Stomach (tissue), 19 donors: ENCODE results near the gene ZNF69. TPM values are rescaled to one million over a fixed set of nuclear protein-coding genes. Genes with fewer than 3 reads are reported as not detected.
"Not testable (repeated sequence)": the region's sequence is repeated elsewhere in the genome, so short reads cannot be mapped to it uniquely, and the experiment has no call there.

ENCODE experiments used
- DNase-seq, 2 donors: peaks; one replicate each; pipeline versions ENCODE4 v3.0.0 to v3.0.0-alpha.2; 2013 to 2019
- H3K27ac ChIP-seq, 5 donors: fragments of 200-600 bp in 4 of 5; sonication (generic) in 4 of 5; one replicate each; pipeline ENCODE4 v1.5.1; 2013 to 2019; ENCODE audit warnings: mild to moderate bottlenecking in 1 of 5, moderate library complexity in 1 of 5
- H3K27me3 ChIP-seq, 3 donors: fragments of 200-600 bp; sonication (generic); one replicate each; pipeline ENCODE4 v1.5.1; 2017 to 2019; ENCODE audit warnings: mixed run types in 1 of 3
- H3K36me3 ChIP-seq, 4 donors: fragments of 200-600 bp; sonication (generic); 1 replicate in 3 of 4; 2 replicates in 1 of 4; pipeline ENCODE4 v1.5.1; 2016 to 2019
- H3K4me1 ChIP-seq, 4 donors: fragments of 200-600 bp; sonication (generic); one replicate each; pipeline ENCODE4 v1.5.1; 2016 to 2019
- H3K4me3 ChIP-seq, 4 donors: fragments of 200-600 bp; sonication (generic) in 3 of 4; one replicate each; pipeline ENCODE4 v1.5.1; 2016 to 2019; ENCODE audit warnings: mild to moderate bottlenecking in 1 of 4
- H3K9me3 ChIP-seq, 4 donors: fragments of 200-600 bp; sonication (generic); one replicate each; pipeline ENCODE4 v1.5.1; 2016 to 2019
- CTCF ChIP-seq, 7 experiments: fragments of 450-650 bp in 4 of 7; fragments of 200-600 bp in 3 of 7; sonication (generic) in 3 of 7; IDR thresholded peaks; one replicate each; pipeline ENCODE4 v1.5.1; 2016 to 2019; ENCODE audit warnings: antibody characterized with exemption in 7 of 7, control low read depth in 2 of 7, mild to moderate bottlenecking in 1 of 7
- EP300 ChIP-seq: sonication (generic); formaldehyde crosslinking; IDR thresholded peaks from one replicate; pipeline ENCODE4 v1.6.1; 2017; ENCODE audit warnings: antibody characterized with exemption
- POLR2A ChIP-seq, 4 donors: fragments of 450-650 bp; IDR thresholded peaks; one replicate each; pipeline ENCODE4 v1.6.1; 2016; ENCODE audit warnings: antibody characterized with exemption in 4 of 4, control low read depth in 2 of 4, mild to moderate bottlenecking in 1 of 4, moderate library complexity in 1 of 4
- POLR2AphosphoS5 ChIP-seq, 3 donors: sonication (generic); formaldehyde crosslinking; IDR thresholded peaks; one replicate each; pipeline ENCODE4 v1.6.1; 2016; ENCODE audit warnings: antibody characterized with exemption in 3 of 3
- WGBS, 5 donors: extraction: QIAGEN DNeasy Blood & Tissue Kit in 3 of 5; methylation state at CpG; one replicate each; pipeline versions ENCODE4 v1.1.5 to v1.1.7; 2013 to 2018; 5-methylcytosine and 5-hydroxymethylcytosine counted together
- intact Hi-C: fragments of 100-400 bp; cut with DNase I; formaldehyde crosslinking; loops from one replicate; pipeline ENCODE4 v1.15.1; 2023; ENCODE audit warnings: low total_unique reads
- long read RNA-seq, 10 donors: transcript quantifications; one replicate each; lab custom pipeline, GENCODE V29; 2026
- polyA plus RNA-seq, 3 donors: library from polyadenylated mRNA; stranded (reverse); fragments of 200-250 nt; gene quantifications; one replicate each; pipeline ENCODE4 v1.2.3, GENCODE V29; 2013
- total RNA-seq, 5 donors: library from RNA; depleted of rRNA; stranded (reverse); fragments of >200 nt; gene quantifications; one replicate each; pipeline versions ENCODE4 v1.1.0 to v1.2.3, GENCODE V29; 2014 to 2016
- donor health status: healthy with polysubstance abuse.
- donor health status: Bipolar disorder and iron deficiency.
- donor health status: healthy.

The ZNF69 gene
- total RNA-seq, result 10 to 100 TPM; 18.0 to 51.8 (median 21.7) TPM
- 10 to 100 TPM in 1 of 3 donors, 1 to 10 TPM in 2; 5.1 to 11.7 (median 6.0) TPM for polyA plus RNA-seq
- long read RNA-seq, donor 1, result 0 reads
- long read RNA-seq, donor 2, partial matches to known transcripts, result 0 of 1 reads
- long read RNA-seq, donor 2, other reads (novel, unspliced or antisense), result 0 of 1 reads
- long read RNA-seq, donor 3, partial matches to known transcripts, result 0 of 3 reads
- long read RNA-seq, donor 3, other reads (novel, unspliced or antisense), result 0 of 3 reads
- long read RNA-seq, donor 4, result 0 reads
- long read RNA-seq, donor 5, partial matches to known transcripts, result 0 of 2 reads
- long read RNA-seq, donor 5, other reads (novel, unspliced or antisense), result 0 of 2 reads
- long read RNA-seq, donor 6, partial matches to known transcripts, result 0 of 5 reads
- long read RNA-seq, donor 6, other reads (novel, unspliced or antisense), result 0 of 5 reads
- long read RNA-seq, donor 7, result 0 reads
- long read RNA-seq, donor 8, partial matches to known transcripts, result 0 of 2 reads
- long read RNA-seq, donor 8, other reads (novel, unspliced or antisense), result 0 of 2 reads
- long read RNA-seq, donor 9, partial matches to known transcripts, result 0 of 2 reads
- long read RNA-seq, donor 9, other reads (novel, unspliced or antisense), result 0 of 2 reads
- long read RNA-seq, donor 10, result 0 reads

GRCh38 chr19:11887611-11888531, at the start of gene ZNF69:
Gene ZNF69, plus strand, starts transcription at chr19:11887782. Its CDS starts 142 bp downstream, at chr19:11887924.
- TF ChIP-seq POLR2AphosphoS5 (IDR thresholded peaks at IDR 0.05) (peak in 2 of 3 donors; percentile 58 to 73), POLR2A (IDR thresholded peaks at IDR 0.05) (peak in 2 of 4 donors; percentile 21 to 25), EP300 (no peak), CTCF (IDR thresholded peaks at IDR 0.05) (peak in 1 of 7 experiments; percentile 14)
- DNase-seq, result peak; percentile 93 to 95
- Histone ChIP-seq H3K36me3 (peaks cover 0 to 3% (median 0%) of the 10 kb centered on the region in 4 donors), H3K27ac (peak within 1 kb of the TSS; percentile 86 to 97 (median 94)), H3K4me3 (peak within 1 kb of the TSS; percentile 66 to 73 (median 68)), H3K4me1 (peaks cover 21 to 53% (median 39%) of the 10 kb centered on the region in 4 donors), H3K27me3 (no peaks in the 10 kb centered on the region), H3K9me3 (no peaks in the 10 kb centered on the region)
- intact Hi-C loops, result no loop called here
- 0 to 1% (median 0%) methylated on average over 18 to 56 of the region's 56 CpGs for WGBS, 5 donors

- H3K27me3 ChIP-seq, result no peaks in the 10 kb centered on the region
- H3K27ac ChIP-seq, result no peak overlapping the region
- no peaks in the 10 kb centered on the region for H3K9me3 ChIP-seq
- intact Hi-C loops, result no loop called here
- no peaks in the 10 kb centered on the region for H3K36me3 ChIP-seq
- H3K4me1 ChIP-seq, result peaks cover under 1 to 9% (median 7%) of the 10 kb centered on the region in 4 donors
- H3K4me3 ChIP-seq, result no peak overlapping the region
- TF ChIP-seq EP300 (no peak), POLR2AphosphoS5 (IDR thresholded peaks at IDR 0.05) (no peak), POLR2A (IDR thresholded peaks at IDR 0.05) (no peak), CTCF (IDR thresholded peaks at IDR 0.05) (no peak)
- DNase-seq, result peak in 1 of 2 donors; percentile 34
- 20 to 41% (median 35%) methylated on average over 2 of the region's 2 CpGs for WGBS, 5 donors
Observed at GRCh38 chr19:11843722-11844121, 43.9 kb upstream of the ZNF69 start.

- 58 to 69% (median 64%) methylated on average over 6 of the region's 6 CpGs for WGBS, 5 donors
- H3K4me1 ChIP-seq, result peaks cover 12 to 23% (median 14%) of the 10 kb centered on the region in 4 donors
- H3K4me3 ChIP-seq, intact Hi-C loops, H3K9me3 ChIP-seq, H3K36me3 ChIP-seq, H3K27me3 ChIP-seq, H3K27ac ChIP-seq: not testable (repeated sequence)
- DNase-seq, result peak in 1 of 2 donors; percentile 12
Observed at GRCh38 chr19:11847615-11848014, 40.0 kb upstream of the ZNF69 start.

GRCh38 chr19:11848200-11848593, 39.4 kb upstream of the ZNF69 start:
- intact Hi-C loops, result no loop called here
- DNase-seq, result peak in 1 of 2 donors; percentile 3
- Histone ChIP-seq H3K27ac (peak overlapping the region in 4 of 5 donors; percentile 63 to 81 (median 75)), H3K4me3 (peak overlapping the region; percentile 59 to 72 (median 68)), H3K27me3 (no peaks in the 10 kb centered on the region), H3K9me3 (no peaks in the 10 kb centered on the region), H3K4me1 (peaks cover 12 to 23% (median 14%) of the 10 kb centered on the region in 4 donors), H3K36me3 (peaks cover 0 to 3% (median under 1%) of the 10 kb centered on the region in 4 donors)
- no peak for TF ChIP-seq POLR2A (IDR thresholded peaks at IDR 0.05)
- TF ChIP-seq POLR2AphosphoS5 (IDR thresholded peaks at IDR 0.05), result no peak
- TF ChIP-seq EP300, result no peak
- no peak for TF ChIP-seq CTCF (IDR thresholded peaks at IDR 0.05)
- WGBS, 5 donors, result 27 to 37% (median 35%) methylated on average over 8 to 11 of the region's 11 CpGs
